Peyer's patch (tissue), 4 donors: ENCODE measurements around the gene MPHOSPH9. TPM values are rescaled to one million over a fixed set of nuclear protein-coding genes. Genes with fewer than 3 reads are reported as not detected.

Experiments used
- DNase-seq, 3 donors: peaks; one replicate each; pipeline ENCODE4 v3.0.0-alpha.2; 2017 to 2019
- H3K27ac ChIP-seq, 4 donors: fragments of 200-600 bp; sonication (generic); one replicate each; pipeline ENCODE4 v1.5.1; 2016 to 2019
- H3K27me3 ChIP-seq, 2 donors: fragments of 200-600 bp; sonication (generic); one replicate each; pipeline ENCODE4 v1.5.1; 2019
- H3K36me3 ChIP-seq, 3 donors: fragments of 200-600 bp; sonication (generic); one replicate each; pipeline ENCODE4 v1.5.1; 2016 to 2019
- H3K4me1 ChIP-seq, 4 donors: fragments of 200-600 bp; sonication (generic); one replicate each; pipeline ENCODE4 v1.5.1; 2016 to 2019
- H3K4me3 ChIP-seq, 4 donors: fragments of 200-600 bp; sonication (generic); 1 replicate in 3 of 4; 2 replicates in 1 of 4; pipeline ENCODE4 v1.5.1; 2016 to 2019; ENCODE audit warnings: mild to moderate bottlenecking in 1 of 4
- H3K9me3 ChIP-seq, 4 donors: fragments of 200-600 bp; sonication (generic); one replicate each; pipeline ENCODE4 v1.5.1; 2016 to 2019; ENCODE audit warnings: mild to moderate bottlenecking in 1 of 4
- CTCF ChIP-seq, 6 experiments: fragments of 450-650 bp in 4 of 6; fragments of 200-600 bp in 2 of 6; sonication (generic) in 1 of 6; IDR thresholded peaks; one replicate each; pipeline ENCODE4 v1.5.1; 2017 to 2019; ENCODE audit warnings: antibody characterized with exemption in 6 of 6, mild to moderate bottlenecking in 3 of 6, moderate library complexity in 1 of 6
- POLR2A ChIP-seq, 2 donors: fragments of 450-650 bp; IDR thresholded peaks; one replicate each; pipeline ENCODE4 v1.5.1; 2017; ENCODE audit warnings: antibody characterized with exemption in 2 of 2, mild to moderate bottlenecking in 2 of 2, moderate library complexity in 2 of 2
- total RNA-seq, 4 donors: library from RNA; depleted of rRNA; stranded (reverse); fragments of >200 nt; gene quantifications; one replicate each; pipeline ENCODE4 v1.1.0, GENCODE V29; 2016

The MPHOSPH9 gene
- 10 to 100 TPM; 26.0 to 71.0 (median 35.6) TPM for total RNA-seq

DNA sequence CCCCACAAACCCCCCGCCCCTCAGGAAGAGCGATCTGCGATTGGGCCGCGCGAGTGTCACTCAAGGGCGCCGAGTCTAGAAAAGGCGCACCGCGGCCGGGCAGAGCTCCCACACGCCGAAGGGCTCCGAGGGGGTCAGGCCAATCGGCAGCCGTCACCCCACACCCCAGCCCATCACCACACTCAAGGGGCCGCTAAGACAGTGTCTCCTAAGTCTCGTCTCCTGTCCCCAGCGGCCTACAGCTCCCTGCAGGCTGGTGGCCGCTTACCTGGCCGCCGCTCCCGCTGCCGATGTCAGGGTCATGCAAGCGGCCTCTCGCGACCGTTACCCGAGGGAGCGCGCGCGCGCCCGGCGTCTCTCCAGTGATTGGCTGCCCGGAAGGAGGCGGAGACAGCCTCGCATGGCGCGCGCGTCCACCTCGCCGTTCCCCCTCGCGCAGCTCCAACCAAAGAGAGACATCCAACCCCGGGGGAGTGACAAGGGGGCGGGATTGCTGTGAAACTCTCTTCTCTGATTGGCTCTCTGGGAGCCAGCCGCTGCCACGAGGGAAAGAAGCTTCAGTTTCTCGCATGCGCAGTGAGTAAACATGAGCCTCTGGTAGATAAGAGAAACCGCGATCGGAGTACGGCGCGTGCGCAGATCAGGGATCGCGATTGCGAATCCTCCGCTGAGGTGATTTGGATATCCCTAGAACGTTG, at the start of gene MPHOSPH9, which contains the start of gene MTRFR:
MPHOSPH9 (minus strand) TSS at position 335 of the 698 bp plus-strand sequence. CDS start 2,777 bp downstream, outside the sequence.
MTRFR (plus strand) TSS at position 630 of the 698 bp plus-strand sequence. CDS start 20,239 bp downstream, outside the sequence.
- peak; percentile 98 to 99 (median 99) for DNase-seq
- Histone ChIP-seq H3K9me3 (no peaks in the 10 kb centered on the region), H3K4me3 (peak within 1 kb of the TSS; percentile 66 to 71 (median 70)), H3K27ac (peak within 1 kb of the TSS; percentile 83 to 95 (median 92)), H3K36me3 (no peaks in the 10 kb centered on the region), H3K27me3 (no peaks in the 10 kb centered on the region), H3K4me1 (peaks cover 0 to 40% (median 7%) of the 10 kb centered on the region in 4 donors)
- TF ChIP-seq CTCF (IDR thresholded peaks at IDR 0.05) (peak in 2 of 6 experiments; percentile 5 to 19), POLR2A (IDR thresholded peaks at IDR 0.05) (peak; percentile 95 to 96)

DNA sequence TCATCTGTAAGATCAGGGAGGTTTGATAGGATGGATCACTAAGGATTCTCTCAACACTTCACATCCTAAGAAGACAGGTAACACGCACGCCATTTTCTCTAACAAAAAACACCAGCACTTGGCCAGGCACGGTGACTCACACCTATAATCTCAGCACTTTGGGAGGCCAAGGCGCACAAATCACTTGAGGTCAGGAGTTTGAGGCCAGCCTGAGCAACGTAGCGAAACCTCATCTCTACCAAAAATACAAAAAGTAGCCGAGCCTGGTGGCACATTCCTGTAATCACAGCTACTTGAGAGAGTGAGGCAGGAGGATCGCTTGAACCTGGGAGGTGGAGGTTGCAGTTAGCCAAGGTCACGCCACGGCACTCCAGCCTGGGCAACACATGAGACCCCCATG, 49.2 kb upstream of the MPHOSPH9 start:
- no peak overlapping the region for H3K27ac ChIP-seq
- no peaks in the 10 kb centered on the region for H3K36me3 ChIP-seq
- no peaks in the 10 kb centered on the region for H3K9me3 ChIP-seq
- H3K4me3 ChIP-seq: no peak overlapping the region
- TF ChIP-seq CTCF (IDR thresholded peaks at IDR 0.05) (no peak), POLR2A (IDR thresholded peaks at IDR 0.05) (no peak)
- H3K4me1 ChIP-seq: no peaks in the 10 kb centered on the region
- peak in 1 of 3 donors; percentile 21 for DNase-seq
- H3K27me3 ChIP-seq: no peaks in the 10 kb centered on the region

GRCh38 chr12:123280971-123281370, 48.0 kb upstream of the MPHOSPH9 start:
- H3K4me1 ChIP-seq: no peaks in the 10 kb centered on the region
- TF ChIP-seq CTCF (IDR thresholded peaks at IDR 0.05): no peak
- no peak for TF ChIP-seq POLR2A (IDR thresholded peaks at IDR 0.05)
- no peak overlapping the region for H3K27ac ChIP-seq
- no peaks in the 10 kb centered on the region for H3K36me3 ChIP-seq
- H3K4me3 ChIP-seq: no peak overlapping the region
- no peaks in the 10 kb centered on the region for H3K9me3 ChIP-seq
- DNase-seq: no peak
- no peaks in the 10 kb centered on the region for H3K27me3 ChIP-seq

DNA sequence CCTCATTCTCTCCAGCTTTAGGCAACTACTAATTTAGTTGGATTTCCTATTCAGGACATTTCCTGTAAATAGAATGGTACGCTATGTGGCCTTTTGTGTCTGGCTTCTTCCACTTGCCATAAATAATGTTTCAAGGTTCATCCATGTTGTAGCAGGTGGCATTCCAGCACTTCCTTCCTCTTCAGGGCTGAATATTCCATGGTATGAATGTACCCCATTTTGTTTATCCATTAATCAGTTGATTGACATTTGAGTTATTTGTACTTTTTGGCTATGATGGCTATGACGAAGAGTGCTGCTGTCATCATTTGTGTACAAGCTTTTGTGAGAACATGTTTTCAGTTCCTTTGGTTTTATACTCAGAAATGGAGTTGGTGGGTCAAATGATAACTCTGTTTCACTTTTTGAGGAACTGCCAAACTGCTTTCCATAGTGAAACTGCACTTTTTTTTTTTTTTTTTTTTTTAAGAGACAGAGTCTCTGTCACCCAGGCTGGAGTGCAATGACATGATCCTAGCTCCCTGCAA, 45.2 kb upstream of the MPHOSPH9 start:
- peak in 1 of 3 donors; percentile 21 for DNase-seq
- H3K27me3 ChIP-seq: no peaks in the 10 kb centered on the region
- no peak overlapping the region for H3K4me3 ChIP-seq
- TF ChIP-seq CTCF (IDR thresholded peaks at IDR 0.05): no peak
- H3K4me1 ChIP-seq: no peaks in the 10 kb centered on the region
- H3K27ac ChIP-seq: peak overlapping the region in 2 of 4 donors; percentile 2 to 50
- no peaks in the 10 kb centered on the region for H3K36me3 ChIP-seq
- no peaks in the 10 kb centered on the region for H3K9me3 ChIP-seq

- H3K27ac ChIP-seq: no peak overlapping the region
Measured at GRCh38 chr12:123273166-123273565, 40.2 kb upstream of the MPHOSPH9 start.

More at GRCh38 chr12:123273166-123273565, 40.2 kb upstream of the MPHOSPH9 start:
- no peaks in the 10 kb centered on the region for H3K9me3 ChIP-seq
- no peaks in the 10 kb centered on the region for H3K36me3 ChIP-seq
- peaks cover 0 to 26% (median 12%) of the 10 kb centered on the region in 4 donors for H3K4me1 ChIP-seq
- TF ChIP-seq POLR2A (IDR thresholded peaks at IDR 0.05) (no peak), CTCF (IDR thresholded peaks at IDR 0.05) (no peak)
- H3K27me3 ChIP-seq: no peaks in the 10 kb centered on the region
- DNase-seq: peak in 1 of 3 donors; percentile 41
- H3K4me3 ChIP-seq: no peak overlapping the region
